Calu3 (cell line): Measurements from ENCODE around the gene WTAP. TPM values are rescaled to one million over a fixed set of nuclear protein-coding genes. Genes with fewer than 3 reads are reported as not detected.
A peak's percentile ranks its signal among the peaks of the same experiment; 100 is the strongest.
"Not testable (repeated sequence)": the region's sequence is repeated elsewhere in the genome, so short reads cannot be mapped to it uniquely, and the experiment has no call there.

ENCODE experiments used
- BruUV-seq: library from RNA; stranded (reverse); fragments of 400-500 nt; replicated peaks from 2 replicates; lab custom pipeline; 2021; lab: Mats Ljungman, UMichigan
- CTCF ChIA-PET: fragments of 300-600 bp; sonication (Branson Sonifier 250); formaldehyde crosslinking; loops from one replicate; lab custom pipeline; 2022; ENCODE audit warnings: antibody characterized with exemption; lab: Charles Lee
- DNase-seq: peaks from one replicate; pipeline ENCODE4 v3.0.0; 2022
- H3K27ac Mint-ChIP-seq: one replicate; pipeline ENCODE4 v1.8.0; 2022; ENCODE audit warnings: mixed read lengths; ENCODE audit not compliant: unreplicated experiment
- H3K27me3 Mint-ChIP-seq: one replicate; pipeline ENCODE4 v1.8.0; 2022; ENCODE audit warnings: mixed read lengths; ENCODE audit not compliant: unreplicated experiment
- H3K36me3 Mint-ChIP-seq: one replicate; pipeline ENCODE4 v1.8.0; 2022; ENCODE audit warnings: mild to moderate bottlenecking, moderate library complexity, mixed read lengths; ENCODE audit not compliant: insufficient read depth, unreplicated experiment
- H3K4me1 Mint-ChIP-seq: one replicate; pipeline ENCODE4 v1.8.0; 2022; ENCODE audit warnings: mild to moderate bottlenecking, low read depth, mixed read lengths; ENCODE audit not compliant: unreplicated experiment
- H3K4me3 Mint-ChIP-seq: one replicate; pipeline ENCODE4 v1.8.0; 2022; ENCODE audit warnings: mild to moderate bottlenecking, low read depth, moderate library complexity, mixed read lengths; ENCODE audit not compliant: unreplicated experiment
- H3K9me3 Mint-ChIP-seq: one replicate; pipeline ENCODE4 v1.8.0; 2022; ENCODE audit warnings: low read depth, mixed read lengths; ENCODE audit not compliant: unreplicated experiment
- intact Hi-C: fragments of 100-400 bp; cut with micrococcal nuclease; formaldehyde crosslinking; loops from one replicate; pipeline ENCODE4 v1.10.0; 2022; ENCODE audit not compliant: unreplicated experiment
- total RNA-seq: library from RNA; stranded (reverse); gene quantifications from 2 replicates; pipeline ENCODE4 v1.2.3, GENCODE V29; 2022
- TF ChIP-seq, protein P1 (sequence below): fragments of 200-600 bp; IDR thresholded peaks from one replicate; pipeline ENCODE4 v1.8.0; 2022; ENCODE audit warnings: antibody characterized with exemption; ENCODE audit not compliant: unreplicated experiment

WTAP gene
- total RNA-seq, 1 experiment from 2014 or later, result 103 TPM

DNA sequence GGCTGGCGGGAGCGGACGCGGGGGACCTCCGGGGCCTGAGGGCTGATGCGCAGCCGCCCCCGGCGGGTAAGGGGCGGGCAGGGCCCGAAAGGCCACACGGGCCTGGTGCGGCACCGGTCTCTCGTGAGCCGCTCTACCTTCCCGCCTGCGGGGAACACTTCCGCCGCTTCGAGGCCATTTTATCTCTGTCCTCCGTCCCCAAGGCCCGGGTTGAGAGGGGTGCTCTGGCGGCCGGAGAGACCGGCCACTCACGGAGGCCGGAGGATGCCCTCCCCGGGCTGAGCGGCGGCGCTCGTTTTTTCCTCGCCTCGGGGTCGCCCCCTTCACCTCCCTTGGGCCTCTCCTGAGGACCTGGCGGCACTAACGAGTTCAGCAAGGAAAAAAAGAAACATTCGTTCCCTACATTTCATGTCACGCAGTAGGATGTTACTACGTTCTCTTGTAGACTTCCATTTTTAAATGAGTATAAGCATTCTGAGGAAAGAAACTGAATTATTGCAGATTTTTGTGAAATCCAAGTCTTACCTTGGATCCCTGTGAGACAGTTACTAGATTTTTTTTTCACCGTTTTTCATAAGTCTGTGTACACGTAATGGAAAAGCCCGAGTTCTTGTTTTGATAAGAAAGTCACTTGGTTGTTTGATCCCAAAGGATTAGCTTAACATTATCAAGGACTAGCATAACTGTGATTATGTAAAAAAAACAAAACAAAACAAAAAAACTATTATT is 575 bp downstream of the WTAP start:
- no peaks in the 10 kb centered on the region for H3K27me3 Mint-ChIP-seq
- TF ChIP-seq, protein P1, sequence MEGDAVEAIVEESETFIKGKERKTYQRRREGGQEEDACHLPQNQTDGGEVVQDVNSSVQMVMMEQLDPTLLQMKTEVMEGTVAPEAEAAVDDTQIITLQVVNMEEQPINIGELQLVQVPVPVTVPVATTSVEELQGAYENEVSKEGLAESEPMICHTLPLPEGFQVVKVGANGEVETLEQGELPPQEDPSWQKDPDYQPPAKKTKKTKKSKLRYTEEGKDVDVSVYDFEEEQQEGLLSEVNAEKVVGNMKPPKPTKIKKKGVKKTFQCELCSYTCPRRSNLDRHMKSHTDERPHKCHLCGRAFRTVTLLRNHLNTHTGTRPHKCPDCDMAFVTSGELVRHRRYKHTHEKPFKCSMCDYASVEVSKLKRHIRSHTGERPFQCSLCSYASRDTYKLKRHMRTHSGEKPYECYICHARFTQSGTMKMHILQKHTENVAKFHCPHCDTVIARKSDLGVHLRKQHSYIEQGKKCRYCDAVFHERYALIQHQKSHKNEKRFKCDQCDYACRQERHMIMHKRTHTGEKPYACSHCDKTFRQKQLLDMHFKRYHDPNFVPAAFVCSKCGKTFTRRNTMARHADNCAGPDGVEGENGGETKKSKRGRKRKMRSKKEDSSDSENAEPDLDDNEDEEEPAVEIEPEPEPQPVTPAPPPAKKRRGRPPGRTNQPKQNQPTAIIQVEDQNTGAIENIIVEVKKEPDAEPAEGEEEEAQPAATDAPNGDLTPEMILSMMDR, result no peak
- no TSS peak for BruUV-seq
- DNase-seq, result no peak
- peak overlapping the region; percentile 91 for H3K4me3 Mint-ChIP-seq
- H3K36me3 Mint-ChIP-seq, result peaks cover 75% of the 10 kb centered on the region
- intact Hi-C loops, result loop anchor here (2.0 to 5.0 kb wide), 2 partner anchors 37 to 59 kb away; partner anchors contain the start of gene TCP1
- H3K27ac Mint-ChIP-seq, result peak overlapping the region; percentile 73
- H3K4me1 Mint-ChIP-seq, result peaks cover 5% of the 10 kb centered on the region
- peaks cover 3% of the 10 kb centered on the region for H3K9me3 Mint-ChIP-seq
- CTCF ChIA-PET, result interaction anchor here (0.6 to 3.1 kb wide), 3 partner anchors 29 to 62 kb away, joined by 4 to 16 read pairs (median 5); partner anchors contain the start of genes MRPL18 and TCP1

DNA sequence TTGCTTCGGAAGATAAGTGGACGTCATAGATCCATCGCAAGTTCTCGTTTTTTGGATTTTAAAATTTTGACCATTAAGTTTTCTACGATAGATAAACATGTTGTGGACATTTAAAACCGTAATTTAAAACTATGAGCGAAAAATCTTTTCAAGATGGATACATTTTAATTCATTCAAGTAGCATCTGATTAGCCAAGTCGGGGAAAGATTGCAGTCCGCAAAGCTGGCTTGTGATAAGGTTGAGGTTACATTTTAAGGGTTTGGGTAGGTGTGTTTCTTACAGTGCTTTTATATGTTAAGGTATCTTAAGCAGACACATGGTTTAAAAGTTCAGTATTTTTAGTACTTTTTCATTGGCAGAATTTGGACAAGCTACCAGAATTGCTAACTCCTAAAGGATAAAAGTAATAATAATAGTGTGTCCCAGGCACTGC is 1.2 kb downstream of the WTAP start:
- Mint-ChIP-seq H3K9me3 (no peaks in the 10 kb centered on the region), H3K27ac (peak overlapping the region; percentile 73), H3K4me3 (peak overlapping the region; percentile 91), H3K4me1 (peaks cover 8% of the 10 kb centered on the region), H3K36me3 (peaks cover 75% of the 10 kb centered on the region), H3K27me3 (no peaks in the 10 kb centered on the region)
- CTCF ChIA-PET, result interaction anchor here (0.6 to 1.5 kb wide), 2 partner anchors 30 to 37 kb away, joined by 4 to 5 read pairs; no protein-coding TSS in a partner anchor
- intact Hi-C loops, result loop anchor here (2.0 to 5.0 kb wide), 2 partner anchors 38 to 59 kb away; partner anchors contain the start of gene TCP1
- BruUV-seq, result no TSS peak
- no peak for DNase-seq
- TF ChIP-seq, protein P1, result no peak

DNA sequence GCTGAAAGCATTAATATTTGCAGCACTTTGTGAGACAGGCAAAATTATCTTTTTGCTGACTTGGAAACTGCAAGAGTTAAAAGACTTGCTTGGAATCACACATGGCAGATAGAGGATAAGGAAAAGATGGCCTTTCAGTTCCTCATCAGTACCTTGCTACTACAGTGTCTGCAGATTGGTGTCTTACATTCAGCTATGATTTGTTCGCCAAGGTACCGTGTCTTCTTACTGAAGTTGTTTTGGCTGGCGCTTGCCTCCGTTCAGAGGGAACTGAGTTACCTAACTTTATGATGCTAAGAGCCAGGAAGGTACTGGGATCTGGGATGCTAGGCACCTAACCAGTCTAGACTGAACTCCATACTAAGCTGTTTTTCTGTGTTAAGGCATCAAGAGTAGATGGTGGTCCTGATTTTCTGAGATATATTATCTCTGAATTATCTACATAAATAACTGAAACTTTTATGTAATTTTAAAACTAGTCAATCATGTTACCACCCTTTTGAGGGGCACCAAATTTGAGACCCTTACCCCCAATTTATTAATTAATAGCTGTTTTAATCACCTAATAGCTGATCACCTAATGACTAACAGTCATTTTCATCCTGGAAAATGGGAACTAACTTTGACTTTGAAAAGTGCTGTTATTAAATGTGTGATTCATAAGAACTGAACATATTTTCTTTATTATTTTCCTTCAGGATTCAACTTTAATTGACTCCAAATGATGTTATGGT is 2.5 kb downstream of the WTAP start:
- H3K9me3 Mint-ChIP-seq, result no peaks in the 10 kb centered on the region
- intact Hi-C loops, result loop anchor here (2.0 to 5.0 kb wide), 2 partner anchors 39 to 58 kb away; partner anchors contain the start of gene TCP1
- H3K27me3 Mint-ChIP-seq, result no peaks in the 10 kb centered on the region
- TF ChIP-seq, protein P1, result no peak
- no TSS peak for BruUV-seq
- DNase-seq, result no peak
- CTCF ChIA-PET, result interaction anchor here (0.6 to 1.5 kb wide), 2 partner anchors 11 to 38 kb away, joined by 5 to 6 read pairs; no protein-coding TSS in a partner anchor
- peak overlapping the region; percentile 91 for H3K4me3 Mint-ChIP-seq
- peaks cover 66% of the 10 kb centered on the region for H3K36me3 Mint-ChIP-seq
- H3K27ac Mint-ChIP-seq, result peak overlapping the region; percentile 73
- H3K4me1 Mint-ChIP-seq, result peaks cover 8% of the 10 kb centered on the region

DNA sequence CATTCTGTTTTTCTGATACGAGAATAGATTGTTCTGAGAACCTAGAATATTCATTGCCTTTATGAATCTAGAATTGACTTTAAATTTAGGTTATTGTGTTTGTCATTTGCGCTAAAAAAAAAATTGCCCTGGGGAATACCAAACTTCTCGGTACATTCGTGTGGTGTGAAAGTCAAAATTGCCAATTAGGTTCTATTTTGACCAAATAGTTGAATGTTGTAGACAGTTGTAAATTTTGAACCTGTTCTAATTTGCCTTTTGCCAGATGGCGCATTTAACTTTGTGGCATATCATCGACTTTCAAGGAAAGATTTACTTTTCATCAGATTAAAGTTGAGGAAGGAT is 3.0 kb downstream of the WTAP start:
- H3K27me3 Mint-ChIP-seq, result no peaks in the 10 kb centered on the region
- peaks cover 8% of the 10 kb centered on the region for H3K4me1 Mint-ChIP-seq
- no TSS peak for BruUV-seq
- no peaks in the 10 kb centered on the region for H3K9me3 Mint-ChIP-seq
- DNase-seq, result no peak
- intact Hi-C loops, result no loop called here
- CTCF ChIA-PET, result interaction anchor here (0.6 kb wide), 1 partner anchor 11 kb away, joined by 6 read pairs; no protein-coding TSS in a partner anchor
- H3K27ac Mint-ChIP-seq, result no peak overlapping the region
- TF ChIP-seq, protein P1, result no peak
- peaks cover 61% of the 10 kb centered on the region for H3K36me3 Mint-ChIP-seq
- peak overlapping the region; percentile 91 for H3K4me3 Mint-ChIP-seq

DNA sequence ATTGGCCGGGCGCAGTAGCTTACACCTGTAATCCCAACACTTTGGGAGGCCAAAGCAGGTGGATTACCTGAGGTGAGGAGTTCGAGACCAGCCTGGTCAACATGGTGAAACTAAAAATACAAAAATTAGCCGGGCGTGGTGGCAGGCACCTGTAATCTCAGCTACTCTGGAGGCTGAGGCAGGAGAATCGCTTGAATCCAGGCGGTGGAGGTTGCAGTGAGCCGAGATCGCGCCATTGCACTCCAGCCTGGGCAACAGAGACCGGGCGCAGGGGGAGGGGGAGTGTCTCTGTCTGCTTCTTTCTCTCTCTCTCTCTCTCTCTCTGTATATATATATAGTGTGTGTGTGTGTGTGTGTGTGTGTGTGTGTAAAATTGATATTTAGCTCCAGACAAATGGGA is 5.2 kb downstream of the WTAP start:
- BruUV-seq, intact Hi-C loops, H3K4me3 Mint-ChIP-seq, DNase-seq, H3K27me3 Mint-ChIP-seq, CTCF ChIA-PET, H3K9me3 Mint-ChIP-seq, H3K4me1 Mint-ChIP-seq: not testable (repeated sequence)
- H3K27ac Mint-ChIP-seq, result peak overlapping the region; percentile 58
- H3K36me3 Mint-ChIP-seq, result peaks cover 41% of the 10 kb centered on the region

DNA sequence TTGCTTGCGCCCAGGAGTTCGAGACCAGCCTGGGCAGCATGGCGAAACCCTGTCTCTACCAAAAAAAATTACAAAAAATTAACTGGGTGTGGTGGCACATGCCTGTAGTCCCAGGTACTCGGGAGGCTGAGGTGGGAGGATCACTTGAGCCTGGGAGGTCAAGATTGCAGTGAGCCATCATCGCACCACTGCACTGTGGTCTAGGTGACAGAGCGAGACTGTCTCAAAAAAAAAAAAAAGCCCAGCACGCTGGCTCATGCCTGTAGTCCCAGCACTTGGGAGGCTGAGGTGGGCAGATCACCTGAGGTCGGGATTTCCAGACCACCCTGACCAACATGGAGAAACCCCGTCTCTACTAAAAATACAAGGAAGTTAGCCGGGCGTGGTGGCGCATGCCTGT is 6.1 kb downstream of the WTAP start:
- H3K27ac Mint-ChIP-seq, CTCF ChIA-PET, H3K4me3 Mint-ChIP-seq, H3K4me1 Mint-ChIP-seq, H3K9me3 Mint-ChIP-seq, DNase-seq, intact Hi-C loops, BruUV-seq, H3K27me3 Mint-ChIP-seq: not testable (repeated sequence)
- H3K36me3 Mint-ChIP-seq, result peaks cover 33% of the 10 kb centered on the region
